K562 (cell line): ENCODE measurements around the gene INSM2. TPM values are rescaled to one million over a fixed set of nuclear protein-coding genes. Genes with fewer than 3 reads are reported as not detected.

Source experiments
- ARNT ChIP-seq, 2 experiments: fragments of 450-650 bp; IDR thresholded peaks; 2 replicates each; pipeline ENCODE4 v1.6.1; 2016; ENCODE audit warnings: mild to moderate bottlenecking in 1 of 2
- E2F5 ChIP-seq: sonication (generic); formaldehyde crosslinking; IDR thresholded peaks from 2 replicates; pipeline ENCODE4 v1.8.0; 2022; ENCODE audit warnings: mild to moderate bottlenecking, missing genetic modification reagents
- ETV1 ChIP-seq: fragments of 450-650 bp; conservative IDR thresholded peaks from 2 replicates; pipeline ENCODE4 v1.6.1; 2016; ENCODE audit warnings: missing genetic modification characterization, control low read depth, low read depth, missing compliant biosample characterization
- GABPA ChIP-seq: fragments of 200-800 bp; sonication (Bioruptor generic); conservative IDR thresholded peaks from 2 replicates; pipeline ENCODE4 v1.6.1; 2016; ENCODE audit warnings: low read depth, missing genetic modification characterization, missing compliant biosample characterization
- HEY1 ChIP-seq: fragments of 250-450 bp; sonication (Bioruptor Pico); IDR thresholded peaks from 2 replicates; pipeline ENCODE4 v1.5.0; 2020; ENCODE audit warnings: mild to moderate bottlenecking, moderate library complexity, borderline replicate concordance
- HINFP ChIP-seq: fragments of 450-650 bp; conservative IDR thresholded peaks from 2 replicates; pipeline ENCODE4 v1.6.1; 2016; ENCODE audit warnings: missing genetic modification characterization, low read depth, mild to moderate bottlenecking, control low read depth, missing compliant biosample characterization
- NFXL1 ChIP-seq: fragments of 450-650 bp; formaldehyde crosslinking; IDR thresholded peaks from 2 replicates; pipeline ENCODE4 v1.4.0; 2021; ENCODE audit warnings: mild to moderate bottlenecking
- PHF21A ChIP-seq: fragments of 450-650 bp; IDR thresholded peaks from 2 replicates; pipeline ENCODE4 v1.6.1; 2017; ENCODE audit warnings: low read depth, borderline replicate concordance
- POLR2AphosphoS2 ChIP-seq: IDR thresholded peaks from 2 replicates; pipeline ENCODE4 v1.6.1; 2012; ENCODE audit warnings: low read length, improper control_type of control experiment
- SMAD1 ChIP-seq: fragments of 150-350 bp; IDR thresholded peaks from 2 replicates; pipeline ENCODE4 v1.6.1; 2014; ENCODE audit warnings: low read length, low read depth; ENCODE audit not compliant: partially characterized antibody
- SREBF2 ChIP-seq: sonication (generic); formaldehyde crosslinking; IDR thresholded peaks from 2 replicates; pipeline ENCODE4 v1.4.0; 2020; ENCODE audit warnings: mild to moderate bottlenecking, missing genetic modification reagents
- STAT5A ChIP-seq: IDR thresholded peaks from 2 replicates; pipeline ENCODE4 v1.6.1; 2012; ENCODE audit warnings: low read length, inconsistent platforms, borderline replicate concordance
- TAL1 ChIP-seq: fragments of 450-650 bp; IDR thresholded peaks from 2 replicates; pipeline ENCODE4 v1.6.1; 2016; ENCODE audit warnings: mild to moderate bottlenecking
- TRIM24 ChIP-seq, 2 experiments: fragments of 450-650 bp; IDR thresholded peaks; 2 replicates each; pipeline ENCODE4 v1.6.1; 2016
- YY1 ChIP-seq, 3 experiments: IDR thresholded peaks; 2 replicates each; pipeline ENCODE4 v1.6.1; 2011; ENCODE audit warnings: low read length in 2 of 3, mild to moderate bottlenecking in 2 of 3, moderate library complexity in 2 of 3, borderline replicate concordance in 1 of 3, control low read depth in 1 of 3, low read depth in 1 of 3; ENCODE audit not compliant: insufficient read depth in 3 of 3, insufficient replicate concordance in 2 of 3, control insufficient read depth in 1 of 3, insufficient read length in 1 of 3; ENCODE audit errors: extremely low read depth in 1 of 3
- ZNF121 ChIP-seq: sonication (generic); formaldehyde crosslinking; conservative IDR thresholded peaks from 2 replicates; pipeline ENCODE4 v1.8.0; 2022; ENCODE audit warnings: missing genetic modification reagents
- ZNF197 ChIP-seq: fragments of 200-800 bp; sonication (Bioruptor generic); IDR thresholded peaks from 2 replicates; pipeline ENCODE4 v1.6.1; 2016; ENCODE audit warnings: low read depth, missing genetic modification characterization, missing compliant biosample characterization
- ZNF512 ChIP-seq: IDR thresholded peaks from 2 replicates; pipeline ENCODE4 v1.6.1; 2016; ENCODE audit warnings: missing genetic modification characterization, missing compliant biosample characterization
- ZNF644 ChIP-seq: fragments of 200-800 bp; sonication (Bioruptor generic); IDR thresholded peaks from 2 replicates; pipeline ENCODE4 v1.6.1; 2016; ENCODE audit warnings: low read depth, missing genetic modification characterization, missing compliant biosample characterization
- ZNF655 ChIP-seq: fragments of 250-450 bp; sonication (Bioruptor Pico); IDR thresholded peaks from 2 replicates; pipeline ENCODE4 v1.5.0; 2021
- polyA plus RNA-seq, 8 experiments: library from polyadenylated mRNA; depleted of rRNA in 4 of 8; stranded (reverse) in 5 of 8; unstranded in 3 of 8; fragments of >200 nt; fragmentation: Nextera tagmentation in 2 of 8; fragmentation: Illumina TruSeq in 1 of 8; extraction: Ambion mirVana in 2 of 8; extraction: Trizol in 1 of 8; gene quantifications; 2 replicates each; pipeline versions ENCODE4 v1.2.1 to v1.2.3, GENCODE V29; 2011 to 2014; ENCODE audit warnings: inconsistent platforms in 1 of 8, missing spikeins in 1 of 8
- total RNA-seq, 7 experiments: library from RNA; depleted of rRNA in 6 of 7; stranded (reverse); fragments of >200 nt in 6 of 7; fragmentation: Illumina TruSeq in 2 of 7; extraction: Trizol in 2 of 7; gene quantifications; 2 replicates each; pipeline versions ENCODE4 v1.2.1 to v1.2.3, GENCODE V29; 2011 to 2021; ENCODE audit warnings: low replicate concordance in 1 of 7
- TF ChIP-seq, protein P1 (sequence below): sonication (generic); formaldehyde crosslinking; IDR thresholded peaks from 2 replicates; pipeline ENCODE4 v1.8.1; 2023; ENCODE audit warnings: mild to moderate bottlenecking, missing genetic modification reagents

INSM2 gene
- total and polyA plus RNA-seq, 9 of the 15 experiments (the other 6 are each of a cell fraction or from before 2014, with no cell fraction given), result not detected

- TF ChIP-seq ZNF512 (tag), result no peak
- no peak for TF ChIP-seq HEY1 (CRISPR knock-in tag)
- no peak for TF ChIP-seq SMAD1
- no peak for TF ChIP-seq NFXL1 (CRISPR knock-in tag)
- no peak for TF ChIP-seq PHF21A
- TF ChIP-seq TRIM24 (IDR thresholded peaks at IDR 0.05), result 0 out of 4 replicates have a peak, but pooled peaks of 1 of the 2 experiments have one; percentile 19
- no peak for TF ChIP-seq STAT5A
- no peak for TF ChIP-seq ETV1 (tag)
- TF ChIP-seq YY1 (IDR thresholded peaks at IDR 0.05; ENCODE audit: borderline replicate concordance in 1 of 3, control insufficient read depth in 1 of 3, extremely low read depth in 1 of 3, insufficient read depth in 3 of 3, insufficient read length in 1 of 3, insufficient replicate concordance in 2 of 3, low read depth in 1 of 3, low read length in 2 of 3), result no peak
- no peak for TF ChIP-seq ZNF655 (CRISPR knock-in tag)
- no peak for TF ChIP-seq POLR2AphosphoS2
- peak; percentile 76 for TF ChIP-seq ZNF121 (CRISPR knock-in tag)
- peak; percentile 97 for TF ChIP-seq ZNF644 (tag)
- TF ChIP-seq SREBF2 (CRISPR knock-in tag), result peak; percentile 99
- TF ChIP-seq ZNF197 (CRISPR knock-in tag), result peak; percentile 97
- TF ChIP-seq TAL1, result no peak
- TF ChIP-seq E2F5 (CRISPR knock-in tag), result peak; percentile 99
- 0 out of 2 replicates have a peak, but pooled peaks have one; percentile 13 for TF ChIP-seq GABPA
- TF ChIP-seq HINFP (tag), result peak; percentile 72; the same call in 1 of the 2 replicates
- no peak for TF ChIP-seq ARNT (IDR thresholded peaks at IDR 0.05)
- TF ChIP-seq, protein P1, sequence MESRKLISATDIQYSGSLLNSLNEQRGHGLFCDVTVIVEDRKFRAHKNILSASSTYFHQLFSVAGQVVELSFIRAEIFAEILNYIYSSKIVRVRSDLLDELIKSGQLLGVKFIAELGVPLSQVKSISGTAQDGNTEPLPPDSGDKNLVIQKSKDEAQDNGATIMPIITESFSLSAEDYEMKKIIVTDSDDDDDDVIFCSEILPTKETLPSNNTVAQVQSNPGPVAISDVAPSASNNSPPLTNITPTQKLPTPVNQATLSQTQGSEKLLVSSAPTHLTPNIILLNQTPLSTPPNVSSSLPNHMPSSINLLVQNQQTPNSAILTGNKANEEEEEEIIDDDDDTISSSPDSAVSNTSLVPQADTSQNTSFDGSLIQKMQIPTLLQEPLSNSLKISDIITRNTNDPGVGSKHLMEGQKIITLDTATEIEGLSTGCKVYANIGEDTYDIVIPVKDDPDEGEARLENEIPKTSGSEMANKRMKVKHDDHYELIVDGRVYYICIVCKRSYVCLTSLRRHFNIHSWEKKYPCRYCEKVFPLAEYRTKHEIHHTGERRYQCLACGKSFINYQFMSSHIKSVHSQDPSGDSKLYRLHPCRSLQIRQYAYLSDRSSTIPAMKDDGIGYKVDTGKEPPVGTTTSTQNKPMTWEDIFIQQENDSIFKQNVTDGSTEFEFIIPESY (CRISPR knock-in tag), result peak; percentile 98
Measured at GRCh38 chr14:35534873-35535482, 1.0 kb downstream of the INSM2 start (continued).
